Liver (tissue), 9 donors: Measurements from ENCODE around the gene NUDT2. TPM values are rescaled to one million over a fixed set of nuclear protein-coding genes. Genes with fewer than 3 reads are reported as not detected.
"Not testable (repeated sequence)": the region's sequence is repeated elsewhere in the genome, so short reads cannot be mapped to it uniquely, and the experiment has no call there.

Source experiments
- DNase-seq: peaks from one replicate; pipeline ENCODE4 v3.0.0-alpha.2; 2017; ENCODE audit warnings: low spot score
- H3K27ac ChIP-seq, 2 donors: one replicate each; pipeline ENCODE4 v1.7.0; 2013; ENCODE audit warnings: inconsistent platforms in 2 of 2, low read length in 2 of 2, control low read depth in 1 of 2, low read depth in 1 of 2, mild to moderate bottlenecking in 1 of 2
- H3K27me3 ChIP-seq, 4 donors: one replicate each; pipeline versions ENCODE4 v1.6.1 to v1.7.0; 2013; ENCODE audit warnings: low read length in 3 of 4, inconsistent platforms in 1 of 4, mild to moderate bottlenecking in 1 of 4, moderate library complexity in 1 of 4; ENCODE audit not compliant: control insufficient read depth in 4 of 4, insufficient read depth in 4 of 4
- H3K36me3 ChIP-seq, 4 donors: one replicate each; pipeline versions ENCODE4 v1.6.1 to v1.7.0; 2013; ENCODE audit warnings: low read length in 3 of 4, mild to moderate bottlenecking in 3 of 4, low read depth in 1 of 4, moderate library complexity in 1 of 4; ENCODE audit not compliant: control insufficient read depth in 4 of 4, insufficient read depth in 3 of 4
- H3K4me1 ChIP-seq, 4 donors: one replicate each; pipeline versions ENCODE4 v1.6.1 to v1.7.0; 2013; ENCODE audit warnings: low read length in 3 of 4, mild to moderate bottlenecking in 3 of 4, moderate library complexity in 1 of 4; ENCODE audit not compliant: control insufficient read depth in 4 of 4, insufficient read depth in 4 of 4
- H3K4me3 ChIP-seq, 3 donors: one replicate each; pipeline versions ENCODE4 v1.6.1 to v1.7.0; 2013; ENCODE audit warnings: low read length in 3 of 3, control low read depth in 1 of 3, low read depth in 1 of 3, mild to moderate bottlenecking in 1 of 3
- H3K9ac ChIP-seq, 2 donors: one replicate each; pipeline ENCODE4 v1.7.0; 2013; ENCODE audit warnings: low read length in 2 of 2, mild to moderate bottlenecking in 2 of 2, moderate library complexity in 2 of 2, control low read depth in 1 of 2, low read depth in 1 of 2
- H3K9me3 ChIP-seq, 4 donors: one replicate each; pipeline versions ENCODE4 v1.6.1 to v1.7.0; 2013; ENCODE audit warnings: low read length in 3 of 4; ENCODE audit not compliant: control insufficient read depth in 4 of 4
- EGR1 ChIP-seq, 2 donors: IDR thresholded peaks; 2 replicates each; pipeline ENCODE4 v1.6.1; 2016 to 2018; ENCODE audit warnings: antibody characterized with exemption in 2 of 2, low read depth in 2 of 2
- FOXA1 ChIP-seq: IDR thresholded peaks from 2 replicates; pipeline ENCODE4 v1.6.1; 2016; ENCODE audit warnings: antibody characterized with exemption
- HNF4A ChIP-seq, 2 donors: conservative IDR thresholded peaks; 2 replicates each; pipeline ENCODE4 v1.6.1; 2016; ENCODE audit warnings: antibody characterized with exemption in 2 of 2, mild to moderate bottlenecking in 2 of 2
- JUND ChIP-seq, 2 donors: IDR thresholded peaks; 2 replicates each; pipeline ENCODE4 v1.6.1; 2016; ENCODE audit warnings: antibody characterized with exemption in 2 of 2
- NR2F2 ChIP-seq: IDR thresholded peaks from 2 replicates; pipeline ENCODE4 v1.6.1; 2016; ENCODE audit warnings: antibody characterized with exemption
- RXRA ChIP-seq, 2 donors: IDR thresholded peaks; 2 replicates each; pipeline ENCODE4 v1.6.1; 2017 to 2018; ENCODE audit warnings: antibody characterized with exemption in 2 of 2, mild to moderate bottlenecking in 1 of 2
- SP1 ChIP-seq: IDR thresholded peaks from 2 replicates; pipeline ENCODE4 v1.6.1; 2018; ENCODE audit warnings: antibody characterized with exemption, mild to moderate bottlenecking
- WGBS: extraction: QIAGEN DNeasy Blood & Tissue Kit; methylation state at CpG from one replicate; pipeline ENCODE4 v1.1.7; 2013; 5-methylcytosine and 5-hydroxymethylcytosine counted together
- polyA plus RNA-seq, 2 donors: library from polyadenylated mRNA; stranded (reverse) in 1 of 2; unstranded in 1 of 2; fragments of 200-250 nt in 1 of 2; fragments of >200 nt in 1 of 2; fragmentation: Nextera tagmentation in 1 of 2; extraction: Ambion mirVana in 1 of 2; gene quantifications; one replicate each; pipeline versions ENCODE4 v1.2.1 to v1.2.3, GENCODE V29; 2013 to 2015
- total RNA-seq, 2 donors: library from RNA; depleted of rRNA; stranded (reverse); fragments of >200 nt; gene quantifications; one replicate each; pipeline ENCODE4 v1.2.3, GENCODE V29; 2014
- TF ChIP-seq, protein P1 (sequence below): fragments of 150-350 bp; IDR thresholded peaks from 2 replicates; pipeline ENCODE4 v1.5.1; 2017; ENCODE audit warnings: improper control_type of control experiment, low read depth, low read length; ENCODE audit not compliant: missing input control
- TF ChIP-seq, protein P2 (sequence below): IDR thresholded peaks from 2 replicates; pipeline ENCODE4 v1.6.1; 2016; ENCODE audit warnings: antibody characterized with exemption
- TF ChIP-seq, protein P3 (sequence below): IDR thresholded peaks from 2 replicates; pipeline ENCODE4 v1.6.1; 2016; ENCODE audit warnings: antibody characterized with exemption
- donor health status: healthy.
- donor health status: healthy.
- donor health status: healthy.
- donor health status: healthy.
- donor health status: healthy.

NUDT2 gene
- total and polyA plus RNA-seq, 4 donors: 9.2 to 23.5 (median 15.7) TPM

DNA sequence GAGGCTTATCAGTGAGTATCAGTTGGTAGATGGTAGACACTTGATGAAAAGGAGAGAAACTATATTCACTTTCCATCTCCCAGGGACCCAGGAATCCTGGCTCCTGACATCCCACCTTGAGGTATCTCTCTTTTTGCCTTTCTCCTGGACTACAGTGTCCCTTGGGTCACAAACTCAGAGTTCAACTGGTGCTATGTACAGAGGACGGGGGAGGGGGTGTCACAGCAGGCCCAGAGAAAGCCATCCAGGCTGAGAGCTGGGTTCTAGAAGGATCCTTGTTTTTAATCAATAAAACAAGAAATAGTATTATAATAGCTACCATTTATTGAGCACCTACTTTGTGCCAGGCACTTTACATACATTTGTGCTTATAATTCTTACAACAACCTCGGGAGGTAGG lies 37.0 kb downstream of the NUDT2 start:
- H3K27me3 ChIP-seq: no peaks in the 10 kb centered on the region
- TF ChIP-seq NR2F2 (no peak), FOXA1 (no peak), HNF4A (conservative IDR thresholded peaks at IDR 0.05) (peak in 1 of 2 donors; percentile 12), EGR1 (IDR thresholded peaks at IDR 0.05; ENCODE audit: low read depth in 2 of 2) (no peak), SP1 (no peak), JUND (IDR thresholded peaks at IDR 0.05) (no peak), RXRA (IDR thresholded peaks at IDR 0.05) (peak in 1 of 2 donors; percentile 38)
- TF ChIP-seq, protein P1, sequence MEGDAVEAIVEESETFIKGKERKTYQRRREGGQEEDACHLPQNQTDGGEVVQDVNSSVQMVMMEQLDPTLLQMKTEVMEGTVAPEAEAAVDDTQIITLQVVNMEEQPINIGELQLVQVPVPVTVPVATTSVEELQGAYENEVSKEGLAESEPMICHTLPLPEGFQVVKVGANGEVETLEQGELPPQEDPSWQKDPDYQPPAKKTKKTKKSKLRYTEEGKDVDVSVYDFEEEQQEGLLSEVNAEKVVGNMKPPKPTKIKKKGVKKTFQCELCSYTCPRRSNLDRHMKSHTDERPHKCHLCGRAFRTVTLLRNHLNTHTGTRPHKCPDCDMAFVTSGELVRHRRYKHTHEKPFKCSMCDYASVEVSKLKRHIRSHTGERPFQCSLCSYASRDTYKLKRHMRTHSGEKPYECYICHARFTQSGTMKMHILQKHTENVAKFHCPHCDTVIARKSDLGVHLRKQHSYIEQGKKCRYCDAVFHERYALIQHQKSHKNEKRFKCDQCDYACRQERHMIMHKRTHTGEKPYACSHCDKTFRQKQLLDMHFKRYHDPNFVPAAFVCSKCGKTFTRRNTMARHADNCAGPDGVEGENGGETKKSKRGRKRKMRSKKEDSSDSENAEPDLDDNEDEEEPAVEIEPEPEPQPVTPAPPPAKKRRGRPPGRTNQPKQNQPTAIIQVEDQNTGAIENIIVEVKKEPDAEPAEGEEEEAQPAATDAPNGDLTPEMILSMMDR: no peak
- TF ChIP-seq, protein P2, sequence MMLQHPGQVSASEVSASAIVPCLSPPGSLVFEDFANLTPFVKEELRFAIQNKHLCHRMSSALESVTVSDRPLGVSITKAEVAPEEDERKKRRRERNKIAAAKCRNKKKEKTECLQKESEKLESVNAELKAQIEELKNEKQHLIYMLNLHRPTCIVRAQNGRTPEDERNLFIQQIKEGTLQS: no peak
- TF ChIP-seq, protein P3, sequence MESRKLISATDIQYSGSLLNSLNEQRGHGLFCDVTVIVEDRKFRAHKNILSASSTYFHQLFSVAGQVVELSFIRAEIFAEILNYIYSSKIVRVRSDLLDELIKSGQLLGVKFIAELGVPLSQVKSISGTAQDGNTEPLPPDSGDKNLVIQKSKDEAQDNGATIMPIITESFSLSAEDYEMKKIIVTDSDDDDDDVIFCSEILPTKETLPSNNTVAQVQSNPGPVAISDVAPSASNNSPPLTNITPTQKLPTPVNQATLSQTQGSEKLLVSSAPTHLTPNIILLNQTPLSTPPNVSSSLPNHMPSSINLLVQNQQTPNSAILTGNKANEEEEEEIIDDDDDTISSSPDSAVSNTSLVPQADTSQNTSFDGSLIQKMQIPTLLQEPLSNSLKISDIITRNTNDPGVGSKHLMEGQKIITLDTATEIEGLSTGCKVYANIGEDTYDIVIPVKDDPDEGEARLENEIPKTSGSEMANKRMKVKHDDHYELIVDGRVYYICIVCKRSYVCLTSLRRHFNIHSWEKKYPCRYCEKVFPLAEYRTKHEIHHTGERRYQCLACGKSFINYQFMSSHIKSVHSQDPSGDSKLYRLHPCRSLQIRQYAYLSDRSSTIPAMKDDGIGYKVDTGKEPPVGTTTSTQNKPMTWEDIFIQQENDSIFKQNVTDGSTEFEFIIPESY: no peak
- DNase-seq: no peak
- H3K27ac ChIP-seq: no peak overlapping the region
- 83% methylated on average over 2 of the region's 2 CpGs for WGBS
- H3K36me3 ChIP-seq: peaks cover 0 to 3% (median 1%) of the 10 kb centered on the region in 4 donors
- H3K9ac ChIP-seq: no peak overlapping the region
- peaks cover 9 to 45% (median 33%) of the 10 kb centered on the region in 4 donors for H3K4me1 ChIP-seq
- H3K9me3 ChIP-seq: no peaks in the 10 kb centered on the region
- no peak overlapping the region for H3K4me3 ChIP-seq

DNA sequence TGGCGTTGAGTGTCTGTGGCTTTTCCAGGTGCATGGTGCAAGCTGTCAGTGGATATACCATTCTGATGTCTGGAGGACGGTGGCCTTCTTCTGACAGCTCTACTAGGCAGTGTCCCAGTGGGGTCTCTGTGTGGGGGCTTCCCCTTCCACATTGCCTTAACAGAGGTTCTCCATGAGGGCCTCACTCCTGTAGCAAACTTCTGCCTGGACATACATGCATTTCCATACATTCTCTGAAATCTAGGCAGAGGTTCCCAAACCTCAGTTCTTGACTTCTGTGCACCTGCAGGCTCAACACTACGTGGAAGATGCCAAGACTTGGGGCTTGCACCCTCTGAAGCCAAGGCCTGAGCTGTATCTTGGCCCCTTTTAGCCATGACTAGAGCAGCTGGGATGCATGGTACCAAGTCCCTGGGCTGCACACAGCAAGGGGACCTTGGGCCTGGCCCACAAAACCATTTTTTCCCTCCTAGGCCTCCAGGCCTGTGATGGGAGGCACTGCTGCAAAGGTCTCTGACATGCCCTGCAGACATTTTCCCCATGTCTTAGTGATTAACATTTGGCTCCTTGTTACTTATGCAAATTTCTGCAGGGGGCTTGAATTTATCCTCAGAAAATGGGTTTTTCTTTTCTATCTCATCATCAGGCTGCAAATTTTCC lies 38.5 kb downstream of the NUDT2 start:
- not testable (repeated sequence) for DNase-seq, H3K27me3 ChIP-seq, H3K4me3 ChIP-seq, H3K9me3 ChIP-seq, H3K9ac ChIP-seq, H3K27ac ChIP-seq
- Histone ChIP-seq H3K36me3 (peaks cover 3 to 11% (median 7%) of the 10 kb centered on the region in 4 donors), H3K4me1 (peaks cover 10 to 45% (median 33%) of the 10 kb centered on the region in 4 donors)
- WGBS: 98% methylated on average over 3 of the region's 3 CpGs

DNA sequence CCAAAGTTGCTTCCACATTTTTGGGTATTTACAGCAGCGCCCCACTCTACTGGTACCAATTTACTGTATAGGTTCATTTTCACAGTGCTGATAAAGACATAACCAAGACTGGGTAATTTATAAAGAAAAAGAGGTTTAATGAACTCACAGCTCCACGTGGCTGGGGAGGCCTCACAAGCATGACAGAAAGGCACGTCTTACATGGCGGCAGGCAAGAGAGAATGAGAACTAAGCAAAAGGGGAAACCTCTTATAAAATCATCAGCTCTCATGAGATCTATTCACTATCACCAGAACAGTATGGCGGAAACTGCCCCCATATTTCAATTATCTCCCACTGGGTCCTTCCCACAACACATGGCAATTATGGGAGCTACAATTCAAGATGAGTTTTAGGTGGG lies 39.4 kb downstream of the NUDT2 start:
- H3K27ac ChIP-seq, H3K4me3 ChIP-seq, H3K27me3 ChIP-seq, H3K9ac ChIP-seq, H3K9me3 ChIP-seq, DNase-seq: not testable (repeated sequence)
- H3K4me1 ChIP-seq: peaks cover 10 to 49% (median 35%) of the 10 kb centered on the region in 4 donors
- H3K36me3 ChIP-seq: peaks cover 3 to 11% (median 7%) of the 10 kb centered on the region in 4 donors
- 95% methylated on average over 5 of the region's 5 CpGs for WGBS
